Endothelial cell (in vitro differentiated cells): ENCODE data around the gene TADA2B. TPM values are rescaled to one million over a fixed set of nuclear protein-coding genes. Genes with fewer than 3 reads are reported as not detected.

Experiments
- DNase-seq: peaks from one replicate; pipeline ENCODE4 v3.0.0; 2021; ENCODE audit warnings: low spot score
- H3K27ac Mint-ChIP-seq: one replicate; pipeline ENCODE4 v1.8.0; 2021; ENCODE audit warnings: mixed read lengths, inconsistent platforms; ENCODE audit not compliant: unreplicated experiment
- H3K27me3 Mint-ChIP-seq: one replicate; pipeline ENCODE4 v1.8.0; 2021; ENCODE audit warnings: mild to moderate bottlenecking, moderate library complexity, mixed read lengths, inconsistent platforms; ENCODE audit not compliant: unreplicated experiment
- H3K36me3 Mint-ChIP-seq: one replicate; pipeline ENCODE4 v1.8.0; 2021; ENCODE audit warnings: mild to moderate bottlenecking, low read depth, mixed read lengths, inconsistent platforms; ENCODE audit not compliant: unreplicated experiment
- H3K4me1 Mint-ChIP-seq: one replicate; pipeline ENCODE4 v1.8.0; 2021; ENCODE audit warnings: mild to moderate bottlenecking, mixed read lengths, inconsistent platforms; ENCODE audit not compliant: unreplicated experiment
- H3K4me3 Mint-ChIP-seq: one replicate; pipeline ENCODE4 v1.8.0; 2021; ENCODE audit warnings: mild to moderate bottlenecking, mixed read lengths, inconsistent platforms; ENCODE audit not compliant: unreplicated experiment
- H3K9me3 Mint-ChIP-seq: one replicate; pipeline ENCODE4 v1.8.0; 2021; ENCODE audit warnings: mixed read lengths, inconsistent platforms; ENCODE audit not compliant: unreplicated experiment
- total RNA-seq: library from RNA; stranded (reverse); fragmentation: NEBNext Ultra II Directional; extraction: Animal tissue kit (Norgen Biotek cat#: 25700); gene quantifications from one replicate; pipeline ENCODE4 v1.2.1, GENCODE V29; 2021; ENCODE audit not compliant: unreplicated experiment
- TF ChIP-seq, protein P1 (sequence below): fragments of 200-600 bp; sonication (generic); IDR thresholded peaks from one replicate; pipeline ENCODE4 v1.5.0; 2021; ENCODE audit warnings: antibody characterized with exemption; ENCODE audit not compliant: unreplicated experiment

The TADA2B gene
- total RNA-seq, 1 donor from 2014 or later, result 20.2 TPM

DNA sequence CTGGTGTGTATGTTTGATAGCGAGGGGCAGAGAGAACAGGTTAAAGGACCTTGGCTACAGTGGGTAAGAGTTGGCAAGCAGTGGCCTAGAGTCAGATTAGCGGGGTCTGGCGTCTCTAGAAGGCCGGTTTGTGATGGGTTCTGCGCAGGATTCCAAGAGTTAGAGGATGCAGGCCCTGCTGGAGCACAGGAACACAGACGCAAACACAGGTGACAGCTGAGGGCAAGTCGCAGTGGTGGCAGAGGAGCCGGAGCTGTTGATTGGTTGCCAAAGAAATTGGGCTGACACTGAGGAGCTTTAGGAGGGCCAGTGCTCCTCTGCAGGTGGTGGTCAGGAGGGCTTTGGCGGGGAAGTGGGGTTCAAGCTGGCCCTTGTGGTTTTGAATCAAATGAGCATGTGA is 3.8 kb downstream of the TADA2B start:
- Mint-ChIP-seq H3K4me3 (no peak overlapping the region), H3K27ac (no peak overlapping the region)
- no peak for DNase-seq

DNA sequence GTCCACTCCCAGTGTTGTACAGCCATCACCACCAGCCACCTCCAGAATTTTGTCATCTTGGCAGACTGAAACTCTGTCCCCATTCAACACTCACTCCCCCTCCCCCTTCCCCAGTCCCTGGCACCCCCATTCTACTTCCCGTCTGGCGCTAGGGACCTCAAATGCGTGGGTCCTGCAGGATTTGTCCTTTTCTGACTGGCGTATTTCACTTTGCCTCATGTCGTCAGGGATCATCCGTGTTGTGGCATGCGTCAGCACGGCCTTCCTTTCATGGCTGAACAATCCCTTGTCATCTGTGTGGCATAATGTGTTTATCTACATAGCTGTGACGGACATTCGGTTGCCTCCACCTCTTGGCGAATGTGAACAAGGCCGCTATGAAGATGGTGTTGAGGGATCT is 5.5 kb downstream of the TADA2B start:
- Mint-ChIP-seq H3K4me3 (no peak overlapping the region), H3K4me1 (peaks cover 24% of the 10 kb centered on the region), H3K9me3 (no peaks in the 10 kb centered on the region), H3K27me3 (peaks cover 11% of the 10 kb centered on the region), H3K27ac (no peak overlapping the region), H3K36me3 (peaks cover 13% of the 10 kb centered on the region)
- TF ChIP-seq, protein P1, sequence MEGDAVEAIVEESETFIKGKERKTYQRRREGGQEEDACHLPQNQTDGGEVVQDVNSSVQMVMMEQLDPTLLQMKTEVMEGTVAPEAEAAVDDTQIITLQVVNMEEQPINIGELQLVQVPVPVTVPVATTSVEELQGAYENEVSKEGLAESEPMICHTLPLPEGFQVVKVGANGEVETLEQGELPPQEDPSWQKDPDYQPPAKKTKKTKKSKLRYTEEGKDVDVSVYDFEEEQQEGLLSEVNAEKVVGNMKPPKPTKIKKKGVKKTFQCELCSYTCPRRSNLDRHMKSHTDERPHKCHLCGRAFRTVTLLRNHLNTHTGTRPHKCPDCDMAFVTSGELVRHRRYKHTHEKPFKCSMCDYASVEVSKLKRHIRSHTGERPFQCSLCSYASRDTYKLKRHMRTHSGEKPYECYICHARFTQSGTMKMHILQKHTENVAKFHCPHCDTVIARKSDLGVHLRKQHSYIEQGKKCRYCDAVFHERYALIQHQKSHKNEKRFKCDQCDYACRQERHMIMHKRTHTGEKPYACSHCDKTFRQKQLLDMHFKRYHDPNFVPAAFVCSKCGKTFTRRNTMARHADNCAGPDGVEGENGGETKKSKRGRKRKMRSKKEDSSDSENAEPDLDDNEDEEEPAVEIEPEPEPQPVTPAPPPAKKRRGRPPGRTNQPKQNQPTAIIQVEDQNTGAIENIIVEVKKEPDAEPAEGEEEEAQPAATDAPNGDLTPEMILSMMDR, result no peak
- DNase-seq, result no peak

More for the DNA sequence above, 3.8 kb downstream of the TADA2B start:
- Mint-ChIP-seq H3K4me1 (peaks cover 28% of the 10 kb centered on the region), H3K36me3 (peaks cover 13% of the 10 kb centered on the region), H3K27me3 (peaks cover 11% of the 10 kb centered on the region), H3K9me3 (no peaks in the 10 kb centered on the region)
- TF ChIP-seq, protein P1, result no peak

DNA sequence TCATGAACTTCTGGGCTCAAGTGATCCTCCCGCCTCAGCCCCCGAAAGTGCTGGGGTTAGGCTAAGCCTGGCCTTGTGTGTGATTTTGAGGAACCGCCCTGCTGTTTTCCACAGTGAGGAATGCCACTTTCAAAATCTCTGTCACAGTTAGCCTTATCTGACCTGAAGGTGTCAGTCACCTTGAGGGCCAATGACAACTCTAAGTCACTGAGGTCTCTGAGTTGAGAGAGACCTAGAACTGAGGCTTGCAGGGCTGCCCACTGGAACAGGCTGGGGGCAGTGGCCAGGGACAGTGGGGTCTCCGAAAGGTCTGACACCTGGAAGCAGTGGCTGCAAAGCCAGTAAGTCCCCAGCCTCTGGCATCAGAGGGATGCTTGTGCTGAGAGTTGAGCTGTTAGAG is 6.1 kb downstream of the TADA2B start:
- H3K4me3 Mint-ChIP-seq, result no peak overlapping the region
- H3K27ac Mint-ChIP-seq, result no peak overlapping the region

DNA sequence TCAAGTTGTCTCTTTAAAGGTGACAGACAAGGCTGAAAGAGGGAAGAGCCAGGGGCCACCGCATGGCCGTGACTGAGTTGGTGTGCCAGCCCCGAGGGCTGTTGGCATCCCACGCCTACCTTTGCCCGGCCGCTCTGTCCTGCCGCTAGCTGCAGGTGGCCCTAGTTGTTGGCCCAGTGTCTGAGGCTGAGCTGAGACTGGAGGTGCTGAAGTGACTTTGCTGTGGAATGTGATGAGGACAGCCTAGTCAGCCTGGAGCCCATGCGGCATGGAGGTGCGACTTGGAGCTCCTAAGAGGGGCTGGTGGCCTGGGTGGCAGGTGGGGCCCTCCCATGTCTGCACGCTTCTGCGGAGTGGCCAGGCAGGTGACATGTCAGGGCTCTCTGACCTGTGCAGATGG is 6.6 kb downstream of the TADA2B start:
- H3K4me1 Mint-ChIP-seq, result peaks cover 27% of the 10 kb centered on the region

More for the DNA sequence above, 6.1 kb downstream of the TADA2B start:
- DNase-seq, result no peak
- no peaks in the 10 kb centered on the region for H3K9me3 Mint-ChIP-seq
- TF ChIP-seq, protein P1, result no peak
- H3K4me1 Mint-ChIP-seq, result peaks cover 27% of the 10 kb centered on the region
- peaks cover 15% of the 10 kb centered on the region for H3K36me3 Mint-ChIP-seq
- H3K27me3 Mint-ChIP-seq, result peaks cover 9% of the 10 kb centered on the region

DNA sequence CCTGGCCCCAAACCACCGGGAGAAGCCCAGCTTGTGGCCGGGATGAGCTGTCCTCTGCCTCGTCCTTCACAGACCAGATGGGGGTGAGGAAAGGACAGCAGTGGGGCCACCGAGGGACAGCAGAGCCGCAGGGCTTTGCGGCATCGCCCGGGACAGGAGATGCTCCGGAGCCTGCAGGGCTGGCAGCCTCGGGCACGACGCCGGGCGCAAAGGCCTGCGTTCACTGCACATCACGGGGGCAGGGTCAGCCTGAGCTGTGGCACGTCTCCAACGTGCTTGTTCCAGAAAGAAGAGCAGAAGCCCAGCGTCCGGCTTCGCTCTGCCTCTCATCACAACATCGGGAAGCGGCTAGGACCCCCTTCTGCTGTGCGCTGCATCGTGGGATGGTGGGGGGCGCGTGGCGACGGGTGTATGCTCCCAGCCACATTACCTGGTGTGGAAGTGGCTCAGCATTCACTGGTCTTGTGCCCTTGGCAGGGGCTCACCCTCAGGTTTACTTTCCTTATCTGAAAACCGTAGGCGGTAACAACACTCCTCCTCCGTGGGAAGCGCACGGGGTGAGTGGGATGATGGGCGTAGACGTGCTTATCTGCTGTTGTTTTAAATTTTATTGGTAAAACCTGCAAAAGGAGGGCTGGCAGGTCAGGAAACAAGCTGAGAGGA is 7.4 kb downstream of the TADA2B start:
- Mint-ChIP-seq H3K4me3 (no peak overlapping the region), H3K27ac (no peak overlapping the region)

More for the DNA sequence above, 6.6 kb downstream of the TADA2B start:
- Mint-ChIP-seq H3K27me3 (peaks cover 6% of the 10 kb centered on the region), H3K9me3 (no peaks in the 10 kb centered on the region), H3K36me3 (peaks cover 16% of the 10 kb centered on the region), H3K4me3 (no peak overlapping the region), H3K27ac (no peak overlapping the region)
- TF ChIP-seq, protein P1, result no peak
- DNase-seq, result no peak

More for the DNA sequence above, 7.4 kb downstream of the TADA2B start:
- TF ChIP-seq, protein P1, result no peak
- H3K4me1 Mint-ChIP-seq, result peaks cover 27% of the 10 kb centered on the region
- peaks cover 8% of the 10 kb centered on the region for H3K36me3 Mint-ChIP-seq
- no peaks in the 10 kb centered on the region for H3K9me3 Mint-ChIP-seq
- no peak for DNase-seq
- H3K27me3 Mint-ChIP-seq, result peaks cover 3% of the 10 kb centered on the region
